Thymus (tissue), 11 donors: ENCODE data around the gene HAUS7. TPM values are rescaled to one million over a fixed set of nuclear protein-coding genes. Genes with fewer than 3 reads are reported as not detected.

Source experiments
- DNase-seq, 9 donors: peaks; one replicate each; pipeline ENCODE4 v3.0.0-alpha.2; 2013; ENCODE audit warnings: low spot score in 9 of 9, low read depth in 6 of 9, missing footprints in 1 of 9
- H3K27ac ChIP-seq, 2 donors: one replicate each; pipeline ENCODE4 v1.5.1; 2013; ENCODE audit warnings: control low read depth in 1 of 2, low read depth in 1 of 2, low read length in 1 of 2, mild to moderate bottlenecking in 1 of 2, moderate library complexity in 1 of 2
- H3K27me3 ChIP-seq, 2 donors: one replicate each; pipeline ENCODE4 v1.5.1; 2013; ENCODE audit warnings: low read length in 1 of 2; ENCODE audit not compliant: control insufficient read depth in 2 of 2, insufficient read depth in 1 of 2
- H3K36me3 ChIP-seq, 2 donors: one replicate each; pipeline ENCODE4 v1.5.1; 2013; ENCODE audit warnings: low read length in 1 of 2, mild to moderate bottlenecking in 1 of 2, moderate library complexity in 1 of 2; ENCODE audit not compliant: control insufficient read depth in 2 of 2, insufficient read depth in 2 of 2
- H3K4me1 ChIP-seq, 2 donors: one replicate each; pipeline ENCODE4 v1.5.1; 2013; ENCODE audit warnings: low read length in 2 of 2; ENCODE audit not compliant: control insufficient read depth in 2 of 2, insufficient read depth in 2 of 2
- H3K4me3 ChIP-seq, 2 donors: one replicate each; pipeline ENCODE4 v1.5.1; 2013; ENCODE audit warnings: low read length in 2 of 2, control low read depth in 1 of 2, mild to moderate bottlenecking in 1 of 2
- H3K9me3 ChIP-seq, 2 donors: one replicate each; pipeline ENCODE4 v1.5.1; 2013; ENCODE audit warnings: low read length in 1 of 2, mild to moderate bottlenecking in 1 of 2; ENCODE audit not compliant: control insufficient read depth in 2 of 2, insufficient read depth in 1 of 2
- WGBS: extraction: QIAGEN DNeasy Blood & Tissue Kit; methylation state at CpG from one replicate; pipeline ENCODE4 v1.1.7; 2013; 5-methylcytosine and 5-hydroxymethylcytosine counted together
- polyA plus RNA-seq: library from polyadenylated mRNA; stranded (reverse); fragments of 200-250 nt; gene quantifications from one replicate; pipeline ENCODE4 v1.2.3, GENCODE V29; 2013
- total RNA-seq: library from RNA; stranded (reverse); fragments of 120-200 nt; gene quantifications from one replicate; pipeline ENCODE4 v1.2.4, GENCODE V29; 2013
- donor health status: healthy.

The HAUS7 gene
- total and polyA plus RNA-seq, 2 donors: 19.1 to 47.6 TPM

DNA sequence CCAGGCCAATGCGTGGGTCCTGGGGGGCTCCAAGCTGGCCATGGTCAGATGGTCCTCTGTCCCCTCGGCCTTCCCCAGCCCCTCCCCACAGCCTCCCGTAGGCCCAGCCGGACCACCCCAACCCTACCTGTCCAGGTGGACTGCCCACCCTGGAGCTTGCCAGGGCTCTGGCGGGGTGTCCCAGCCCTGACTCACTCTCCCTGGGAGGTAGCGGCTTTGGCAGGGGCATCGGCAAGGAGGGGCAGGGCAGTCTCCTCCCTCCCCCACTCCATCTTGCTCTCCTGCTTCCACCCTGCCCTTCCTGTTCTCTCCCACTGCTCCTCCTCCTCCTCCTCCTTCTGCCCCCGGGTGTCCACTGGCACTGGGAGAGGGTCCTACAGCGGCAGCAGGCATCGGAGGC lies 31.8 kb upstream of the HAUS7 start:
- Histone ChIP-seq H3K36me3 (no peaks in the 10 kb centered on the region), H3K27me3 (no peaks in the 10 kb centered on the region), H3K27ac (no peak overlapping the region), H3K4me1 (no peaks in the 10 kb centered on the region), H3K9me3 (no peaks in the 10 kb centered on the region), H3K4me3 (no peak overlapping the region)
- 96% methylated on average over 10 of the region's 10 CpGs for WGBS
- no peak for DNase-seq

- H3K27ac ChIP-seq: no peak overlapping the region
- no peaks in the 10 kb centered on the region for H3K4me1 ChIP-seq
- no peaks in the 10 kb centered on the region for H3K27me3 ChIP-seq
- H3K4me3 ChIP-seq: no peak overlapping the region
- no peak for DNase-seq
- whole genome bisulfite sequencing: 94% methylated on average over 8 of the region's 8 CpGs
- H3K9me3 ChIP-seq: no peaks in the 10 kb centered on the region
- no peaks in the 10 kb centered on the region for H3K36me3 ChIP-seq
These were observed 31.2 kb upstream of the HAUS7 start for GRCh38 chrX:153501530-153501929.

DNA sequence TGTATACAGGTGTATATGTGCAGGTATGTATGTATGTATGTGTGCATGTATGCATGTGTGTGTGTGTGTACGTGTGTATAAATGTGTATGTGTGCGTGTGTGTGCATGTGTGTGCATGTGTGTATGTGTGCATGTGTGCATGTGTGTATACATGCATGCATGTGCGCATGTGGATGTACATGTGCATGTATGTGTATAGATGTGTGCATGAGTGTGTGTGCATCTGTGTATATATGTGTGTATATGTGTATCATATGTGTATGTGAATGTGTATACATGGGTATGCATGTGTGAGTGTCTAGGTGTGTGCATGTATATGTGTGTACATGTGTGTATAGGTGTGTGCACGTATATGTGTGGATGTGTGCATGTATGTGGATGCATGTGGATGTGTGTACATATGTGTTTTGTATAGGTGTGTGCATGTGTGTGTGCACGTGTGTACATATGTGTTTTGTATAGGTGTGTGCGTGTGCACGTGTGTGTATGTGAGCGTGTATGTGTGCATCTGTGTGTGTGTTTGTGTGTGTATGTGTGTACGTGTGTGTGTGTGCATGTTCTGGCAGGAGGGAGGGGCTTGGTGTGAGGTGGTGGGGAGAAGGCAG lies 30.4 kb upstream of the HAUS7 start:
- Histone ChIP-seq H3K4me1 (no peaks in the 10 kb centered on the region), H3K27me3 (peaks cover 0 to 7% of the 10 kb centered on the region in 2 donors), H3K27ac (no peak overlapping the region), H3K9me3 (no peaks in the 10 kb centered on the region), H3K4me3 (no peak overlapping the region), H3K36me3 (no peaks in the 10 kb centered on the region)
- no peak for DNase-seq
- 96% methylated on average over 9 of the region's 9 CpGs for WGBS

DNA sequence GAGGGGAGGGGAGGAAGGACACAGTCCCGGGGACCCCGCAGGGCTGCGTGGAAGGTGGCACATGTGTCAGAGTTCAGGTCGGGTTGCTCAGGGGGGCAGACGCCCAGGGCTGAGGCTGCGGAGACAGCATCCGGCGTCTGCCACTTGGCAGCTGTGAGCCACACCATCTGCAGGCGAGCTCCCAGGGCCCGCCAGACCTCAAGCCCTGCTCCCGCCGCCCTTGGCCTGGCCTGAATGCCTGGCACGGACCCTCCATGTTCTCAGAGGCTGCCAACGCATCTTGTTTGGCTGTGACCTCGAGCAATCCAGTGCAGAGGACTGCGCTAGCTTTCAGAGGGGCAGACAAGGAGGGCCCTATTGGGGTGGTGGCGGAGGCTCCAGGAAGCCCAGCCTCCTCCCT lies 29.5 kb upstream of the HAUS7 start:
- H3K4me3 ChIP-seq: no peak overlapping the region
- no peaks in the 10 kb centered on the region for H3K36me3 ChIP-seq
- no peak overlapping the region for H3K27ac ChIP-seq
- WGBS: 91% methylated on average over 17 of the region's 17 CpGs
- H3K4me1 ChIP-seq: no peaks in the 10 kb centered on the region
- peaks cover 0 to 16% of the 10 kb centered on the region in 2 donors for H3K27me3 ChIP-seq
- no peak for DNase-seq
- H3K9me3 ChIP-seq: no peaks in the 10 kb centered on the region

DNA sequence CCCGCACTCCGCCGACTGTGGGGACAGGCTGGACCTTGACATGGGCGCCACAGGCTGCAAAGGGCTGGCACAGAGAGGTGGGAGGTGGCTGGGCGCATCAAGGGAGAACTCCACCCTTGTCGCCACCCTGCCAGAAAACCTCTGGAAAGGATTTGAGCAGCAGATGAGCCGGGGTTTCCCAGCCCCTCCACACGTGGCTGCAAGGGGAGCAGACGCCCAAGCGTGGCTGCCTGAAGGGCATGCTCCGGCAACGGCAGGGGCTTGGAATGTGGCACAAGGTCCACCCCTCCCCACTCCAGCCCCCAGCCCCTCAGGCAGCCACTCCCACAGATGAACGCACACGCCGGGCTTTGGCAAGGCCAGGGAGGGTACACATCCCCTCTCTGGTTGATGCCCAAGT lies 29.0 kb upstream of the HAUS7 start:
- H3K27me3 ChIP-seq: peaks cover 0 to 19% of the 10 kb centered on the region in 2 donors
- no peak overlapping the region for H3K4me3 ChIP-seq
- H3K27ac ChIP-seq: no peak overlapping the region
- H3K36me3 ChIP-seq: no peaks in the 10 kb centered on the region
- WGBS: 94% methylated on average over 15 of the region's 15 CpGs
- H3K4me1 ChIP-seq: no peaks in the 10 kb centered on the region
- no peaks in the 10 kb centered on the region for H3K9me3 ChIP-seq
- no peak for DNase-seq

DNA sequence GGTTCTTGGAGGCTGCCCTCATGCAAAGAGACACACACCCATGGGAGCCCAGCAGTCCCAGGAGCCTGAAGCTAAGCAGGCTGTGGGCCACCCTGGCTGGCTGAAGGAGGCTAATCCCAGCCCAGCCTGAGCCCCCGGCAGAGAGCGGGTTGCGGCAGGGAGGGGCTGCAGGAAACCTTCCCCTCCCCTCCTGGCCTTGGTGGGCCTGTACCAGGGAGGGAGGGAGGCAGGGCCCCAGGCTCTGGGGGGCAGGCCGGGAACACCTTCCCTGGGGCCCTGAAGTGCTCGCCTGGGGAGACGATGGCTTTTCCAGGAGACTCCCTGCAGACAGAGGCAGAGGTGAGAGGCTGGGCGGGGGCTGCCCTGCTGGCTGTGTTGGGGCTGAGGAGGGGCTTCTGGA lies 28.1 kb upstream of the HAUS7 start:
- Histone ChIP-seq H3K4me3 (no peak overlapping the region), H3K4me1 (no peaks in the 10 kb centered on the region), H3K9me3 (no peaks in the 10 kb centered on the region), H3K27me3 (peaks cover 0 to 26% of the 10 kb centered on the region in 2 donors), H3K36me3 (no peaks in the 10 kb centered on the region), H3K27ac (no peak overlapping the region)
- WGBS: 96% methylated on average over 7 of the region's 7 CpGs
- DNase-seq: no peak

GRCh38 chrX:153496590-153496959 lies 26.2 kb upstream of the HAUS7 start:
- no peak for DNase-seq
- Histone ChIP-seq H3K27ac (no peak overlapping the region), H3K4me3 (no peak overlapping the region)

GRCh38 chrX:153495903-153496589 lies 25.7 kb upstream of the HAUS7 start:
- 94% methylated on average over 18 of the region's 18 CpGs for WGBS
- Histone ChIP-seq H3K4me1 (peaks cover 0 to 8% of the 10 kb centered on the region in 2 donors), H3K27me3 (peaks cover 0 to 31% of the 10 kb centered on the region in 2 donors), H3K4me3 (no peak overlapping the region), H3K9me3 (no peaks in the 10 kb centered on the region), H3K36me3 (no peaks in the 10 kb centered on the region), H3K27ac (no peak overlapping the region)
- DNase-seq: no peak

More at GRCh38 chrX:153496590-153496959, 26.2 kb upstream of the HAUS7 start:
- H3K4me1 ChIP-seq: peaks cover 0 to 3% of the 10 kb centered on the region in 2 donors
- no peaks in the 10 kb centered on the region for H3K9me3 ChIP-seq
- 77% methylated on average over 8 of the region's 8 CpGs for WGBS
- H3K36me3 ChIP-seq: no peaks in the 10 kb centered on the region
- peaks cover 0 to 30% of the 10 kb centered on the region in 2 donors for H3K27me3 ChIP-seq

DNA sequence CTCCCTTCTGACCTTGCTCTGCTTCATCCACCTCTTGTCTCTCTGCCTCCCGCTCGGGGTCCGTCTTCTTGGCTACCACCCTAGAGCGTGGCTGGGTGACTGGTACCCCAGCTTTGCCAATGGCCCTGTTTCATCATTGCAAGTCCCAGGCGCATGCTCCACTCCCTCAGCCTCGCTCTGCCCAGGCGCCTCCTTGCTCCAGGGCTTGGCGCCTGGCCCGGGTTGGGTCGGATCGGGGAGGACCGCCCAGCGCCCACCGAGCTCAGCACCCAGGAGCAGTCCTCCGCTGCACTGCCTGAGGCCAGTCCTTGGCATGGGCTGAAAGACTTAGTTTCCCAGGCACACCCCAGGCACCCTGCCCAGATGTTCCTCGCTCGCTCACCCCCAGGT lies 25.0 kb upstream of the HAUS7 start:
- Histone ChIP-seq H3K27me3 (peaks cover 0 to 31% of the 10 kb centered on the region in 2 donors), H3K4me3 (peak overlapping the region in 1 of 2 donors; percentile 1), H3K4me1 (peaks cover 0 to 10% of the 10 kb centered on the region in 2 donors), H3K36me3 (no peaks in the 10 kb centered on the region), H3K9me3 (no peaks in the 10 kb centered on the region), H3K27ac (no peak overlapping the region)
- DNase-seq: no peak
- 59% methylated on average over 17 of the region's 17 CpGs for WGBS
